Measurements from ENCODE around the gene RAB11FIP4. TPM values are rescaled to one million over a fixed set of nuclear protein-coding genes. Genes with fewer than 3 reads are reported as not detected.

Gene RAB11FIP4
- total RNA-seq, 1 experiment from 2014 or later, result 6.7 TPM

- in situ Hi-C loops (cut with HindIII; ENCODE audit: low pct_unique_long_range_greater_than_20kb, low sequenced_read_pairs), result no loop called here
- DNase-seq (ENCODE audit: low read depth), result no peak
These were observed 150.1 kb downstream of the RAB11FIP4 start for GRCh38 chr17:31541559-31541958.

GRCh38 chr17:31544186-31544585, 152.7 kb downstream of the RAB11FIP4 start:
- in situ Hi-C loops (cut with HindIII; ENCODE audit: low pct_unique_long_range_greater_than_20kb, low sequenced_read_pairs), result no loop called here
- no peak for DNase-seq (ENCODE audit: low read depth)

- DNase-seq (ENCODE audit: low read depth), result no peak
- in situ Hi-C loops (cut with HindIII; ENCODE audit: low pct_unique_long_range_greater_than_20kb, low sequenced_read_pairs), result no loop called here
These were observed 155.2 kb downstream of the RAB11FIP4 start for GRCh38 chr17:31546650-31547049.

- DNase-seq (ENCODE audit: low read depth), result no peak
These were observed 157.2 kb downstream of the RAB11FIP4 start for GRCh38 chr17:31548709-31549108.

GRCh38 chr17:31549121-31549524, 157.6 kb downstream of the RAB11FIP4 start:
- peak; percentile 39 for DNase-seq (ENCODE audit: low read depth)
- in situ Hi-C loops (cut with HindIII; ENCODE audit: low pct_unique_long_range_greater_than_20kb, low sequenced_read_pairs), result no loop called here

More at GRCh38 chr17:31548709-31549108, 157.2 kb downstream of the RAB11FIP4 start:
- in situ Hi-C loops (cut with HindIII; ENCODE audit: low pct_unique_long_range_greater_than_20kb, low sequenced_read_pairs), result no loop called here

GRCh38 chr17:31549525-31550388, 158.3 kb downstream of the RAB11FIP4 start:
- DNase-seq (ENCODE audit: low read depth), result peak; percentile 91
- in situ Hi-C loops (cut with HindIII; ENCODE audit: low pct_unique_long_range_greater_than_20kb, low sequenced_read_pairs), result no loop called here

- no peak for DNase-seq (ENCODE audit: low read depth)
- in situ Hi-C loops (cut with HindIII; ENCODE audit: low pct_unique_long_range_greater_than_20kb, low sequenced_read_pairs), result no loop called here
These were observed 159.0 kb downstream of the RAB11FIP4 start for GRCh38 chr17:31550389-31551056.

- DNase-seq (ENCODE audit: low read depth), result no peak
- in situ Hi-C loops (cut with HindIII; ENCODE audit: low pct_unique_long_range_greater_than_20kb, low sequenced_read_pairs), result no loop called here
These were observed 161.1 kb downstream of the RAB11FIP4 start for GRCh38 chr17:31552568-31552967.

- in situ Hi-C loops (cut with HindIII; ENCODE audit: low pct_unique_long_range_greater_than_20kb, low sequenced_read_pairs), result no loop called here
- DNase-seq (ENCODE audit: low read depth), result no peak
These were observed 162.0 kb downstream of the RAB11FIP4 start for GRCh38 chr17:31553506-31553905.

- in situ Hi-C loops (cut with HindIII; ENCODE audit: low pct_unique_long_range_greater_than_20kb, low sequenced_read_pairs), result no loop called here
These were observed 163.5 kb downstream of the RAB11FIP4 start for GRCh38 chr17:31554930-31555329.

GRCh38 chr17:31556969-31557645, 165.6 kb downstream of the RAB11FIP4 start:
- in situ Hi-C loops (cut with HindIII; ENCODE audit: low pct_unique_long_range_greater_than_20kb, low sequenced_read_pairs), result no loop called here

More at GRCh38 chr17:31554930-31555329, 163.5 kb downstream of the RAB11FIP4 start:
- DNase-seq (ENCODE audit: low read depth), result no peak

GRCh38 chr17:31558748-31559583, 167.5 kb downstream of the RAB11FIP4 start:
- in situ Hi-C loops (cut with HindIII; ENCODE audit: low pct_unique_long_range_greater_than_20kb, low sequenced_read_pairs), result no loop called here
- DNase-seq (ENCODE audit: low read depth), result peak; percentile 85

More at GRCh38 chr17:31556969-31557645, 165.6 kb downstream of the RAB11FIP4 start:
- no peak for DNase-seq (ENCODE audit: low read depth)

- no peak for DNase-seq (ENCODE audit: low read depth)
- in situ Hi-C loops (cut with HindIII; ENCODE audit: low pct_unique_long_range_greater_than_20kb, low sequenced_read_pairs), result no loop called here
These were observed 168.4 kb downstream of the RAB11FIP4 start for GRCh38 chr17:31559584-31560501.

- in situ Hi-C loops (cut with HindIII; ENCODE audit: low pct_unique_long_range_greater_than_20kb, low sequenced_read_pairs), result no loop called here
- no peak for DNase-seq (ENCODE audit: low read depth)
These were observed 169.3 kb downstream of the RAB11FIP4 start for GRCh38 chr17:31560616-31561235.

- in situ Hi-C loops (cut with HindIII; ENCODE audit: low pct_unique_long_range_greater_than_20kb, low sequenced_read_pairs), result no loop called here
- no peak for DNase-seq (ENCODE audit: low read depth)
These were observed 170.2 kb downstream of the RAB11FIP4 start for GRCh38 chr17:31561469-31562375.

- no peak for DNase-seq (ENCODE audit: low read depth)
- in situ Hi-C loops (cut with HindIII; ENCODE audit: low pct_unique_long_range_greater_than_20kb, low sequenced_read_pairs), result no loop called here
These were observed 170.9 kb downstream of the RAB11FIP4 start for GRCh38 chr17:31562376-31562840.
